ENCODE data around the gene SPACA9. TPM values are rescaled to one million over a fixed set of nuclear protein-coding genes. Genes with fewer than 3 reads are reported as not detected.

Gene SPACA9
- total and polyA plus RNA-seq, 4 donors: 10.5 to 25.1 (median 16.2) TPM

DNA sequence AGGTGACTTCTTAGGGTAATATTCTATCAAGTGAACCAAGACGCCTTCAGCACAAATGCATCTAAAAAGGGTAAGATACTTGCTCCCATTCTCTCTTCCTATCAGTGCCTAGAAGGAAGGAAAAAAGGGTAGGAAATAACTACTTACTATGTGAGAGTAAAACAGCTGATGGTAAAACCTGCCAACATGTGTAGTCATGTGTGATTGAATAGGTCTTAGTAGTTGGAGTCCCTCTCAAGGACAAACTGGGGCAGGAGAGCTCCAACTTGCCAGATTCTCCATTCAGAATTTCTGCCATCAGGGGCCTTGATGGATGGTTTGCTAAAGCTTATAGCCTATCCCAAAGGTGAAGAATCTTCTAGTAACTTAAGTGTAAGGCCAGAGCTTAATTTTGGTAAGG is 60.5 kb downstream of the SPACA9 start:
- H3K9me3 ChIP-seq (ENCODE audit: control insufficient read depth in 4 of 4, insufficient read depth in 3 of 4, low read length in 3 of 4): no peaks in the 10 kb centered on the region
- H3K9ac ChIP-seq (ENCODE audit: insufficient read depth in 1 of 2, low read length in 2 of 2): no peak overlapping the region
- DNase-seq (no peak), ATAC-seq (ENCODE audit: insufficient read depth, low FRiP score) (no peak)
- TF ChIP-seq, protein P1, sequence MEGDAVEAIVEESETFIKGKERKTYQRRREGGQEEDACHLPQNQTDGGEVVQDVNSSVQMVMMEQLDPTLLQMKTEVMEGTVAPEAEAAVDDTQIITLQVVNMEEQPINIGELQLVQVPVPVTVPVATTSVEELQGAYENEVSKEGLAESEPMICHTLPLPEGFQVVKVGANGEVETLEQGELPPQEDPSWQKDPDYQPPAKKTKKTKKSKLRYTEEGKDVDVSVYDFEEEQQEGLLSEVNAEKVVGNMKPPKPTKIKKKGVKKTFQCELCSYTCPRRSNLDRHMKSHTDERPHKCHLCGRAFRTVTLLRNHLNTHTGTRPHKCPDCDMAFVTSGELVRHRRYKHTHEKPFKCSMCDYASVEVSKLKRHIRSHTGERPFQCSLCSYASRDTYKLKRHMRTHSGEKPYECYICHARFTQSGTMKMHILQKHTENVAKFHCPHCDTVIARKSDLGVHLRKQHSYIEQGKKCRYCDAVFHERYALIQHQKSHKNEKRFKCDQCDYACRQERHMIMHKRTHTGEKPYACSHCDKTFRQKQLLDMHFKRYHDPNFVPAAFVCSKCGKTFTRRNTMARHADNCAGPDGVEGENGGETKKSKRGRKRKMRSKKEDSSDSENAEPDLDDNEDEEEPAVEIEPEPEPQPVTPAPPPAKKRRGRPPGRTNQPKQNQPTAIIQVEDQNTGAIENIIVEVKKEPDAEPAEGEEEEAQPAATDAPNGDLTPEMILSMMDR (IDR thresholded peaks at IDR 0.05; ENCODE audit: control extremely low read depth, extremely low read depth): no peak
- no peaks in the 10 kb centered on the region for H3K27me3 ChIP-seq (ENCODE audit: control insufficient read depth in 3 of 3, insufficient read depth in 3 of 3, low read length in 2 of 3)
- no peak overlapping the region for H3K4me3 ChIP-seq
- 94 to 98% methylated on average over 1 of the region's 1 CpG for WGBS, 2 donors
- H3K4me1 ChIP-seq (ENCODE audit: control insufficient read depth in 5 of 5, insufficient read depth in 5 of 5, low read length in 5 of 5): peaks cover 0 to 16% (median 9%) of the 10 kb centered on the region in 5 donors
- peaks cover 2 to 4% (median 3%) of the 10 kb centered on the region in 4 donors for H3K36me3 ChIP-seq (ENCODE audit: control insufficient read depth in 4 of 4, insufficient read depth in 4 of 4, low read length in 4 of 4)
- H3K27ac ChIP-seq (ENCODE audit: low read depth in 1 of 2, low read length in 1 of 2): peak overlapping the region in 1 of 2 donors; percentile 30

Other genes starting within 250 kb of the SPACA9 start
- gene DDX31, start 208.9 kb upstream of the SPACA9 start, total RNA-seq: 10 to 100 TPM; 14.2 to 14.8 TPM
- gene DDX31, start 208.9 kb upstream of the SPACA9 start, polyA plus RNA-seq: 1 to 10 TPM; 8.1 to 9.2 TPM
- 10 to 100 TPM; 16.9 to 18.7 TPM for gene GTF3C4, start 208.4 kb upstream of the SPACA9 start, total RNA-seq
- gene GTF3C4, start 208.4 kb upstream of the SPACA9 start, polyA plus RNA-seq: 1 to 10 TPM; 3.1 to 4.8 TPM
- 10 to 100 TPM in 1 of 2 donors, 1 to 10 TPM in 1; 5.1 to 10.6 TPM for gene AK8, start 614 bp upstream of the SPACA9 start, total RNA-seq
- gene AK8, start 614 bp upstream of the SPACA9 start, polyA plus RNA-seq: 1 to 10 TPM; 1.9 to 2.4 TPM
- gene TSC1, start 65.7 kb downstream of the SPACA9 start, total RNA-seq: 10 to 100 TPM; 50.8 to 76.6 TPM
- gene TSC1, start 65.7 kb downstream of the SPACA9 start, polyA plus RNA-seq: 10 to 100 TPM; 11.4 to 16.1 TPM
- gene GFI1B, start 99.8 kb downstream of the SPACA9 start, total RNA-seq: 1 to 10 TPM in 1 of 2 donors, under 1 TPM in 1; 0.25 to 1.0 TPM
- gene GFI1B, start 99.8 kb downstream of the SPACA9 start, polyA plus RNA-seq: 1 to 10 TPM in 1 of 2 donors, under 1 TPM in 1; 0.49 to 1.4 TPM
- 10 to 100 TPM; 43.6 to 47.3 TPM for gene GTF3C5, start 152.1 kb downstream of the SPACA9 start, total RNA-seq
- gene GTF3C5, start 152.1 kb downstream of the SPACA9 start, polyA plus RNA-seq: 10 to 100 TPM; 41.0 to 60.0 TPM
- 1 to 10 TPM in 1 of 2 donors, under 1 TPM in 1; 0.77 to 6.3 TPM for gene CEL, start 183.1 kb downstream of the SPACA9 start, total RNA-seq
- gene CEL, start 183.1 kb downstream of the SPACA9 start, polyA plus RNA-seq: under 1 TPM; 0.66 to 0.94 TPM
- gene RALGDS, start 242.3 kb downstream of the SPACA9 start, total RNA-seq: 10 to 100 TPM; 60.7 to 61.1 TPM
- 100 to 1,000 TPM in 1 of 2 donors, 10 to 100 TPM in 1; 49.5 to 145 TPM for gene RALGDS, start 242.3 kb downstream of the SPACA9 start, polyA plus RNA-seq